ENCODE measurements around the gene ADGRD2. TPM values are rescaled to one million over a fixed set of nuclear protein-coding genes. Genes with fewer than 3 reads are reported as not detected.

Gene ADGRD2
- total RNA-seq, 4 donors from 2014 or later, result not detected

DNA sequence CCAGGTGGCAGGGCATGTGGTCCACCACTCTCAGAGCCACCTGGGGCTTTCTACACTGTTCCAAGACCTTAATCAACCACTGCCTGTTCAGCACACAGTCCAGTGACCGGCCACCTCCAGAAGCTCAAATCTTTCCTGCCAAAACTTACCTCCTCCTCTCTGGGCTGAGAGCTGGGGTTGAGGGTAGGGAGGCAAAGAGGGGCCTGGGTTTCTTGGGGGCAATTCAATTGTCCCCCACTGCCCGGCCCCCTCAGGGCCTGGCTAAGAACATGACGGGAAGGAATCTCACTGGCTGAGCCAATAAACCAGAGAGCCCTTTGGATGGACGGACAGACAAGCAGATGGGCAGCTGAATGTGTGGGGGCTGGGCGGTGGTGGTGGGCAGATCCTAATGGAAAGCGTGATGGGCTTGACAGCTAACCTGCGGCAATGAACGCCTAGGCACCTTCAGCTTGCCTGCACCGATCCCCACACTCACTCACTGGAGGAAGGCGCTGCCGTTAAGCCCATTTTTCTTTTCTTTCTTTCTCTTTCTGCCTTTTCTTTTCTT, 51.6 kb downstream of the ADGRD2 start:
- TF ChIP-seq POLR2A (IDR thresholded peaks at IDR 0.05), result no peak
- TF ChIP-seq EP300 (IDR thresholded peaks at IDR 0.05), result no peak
- TF ChIP-seq CTCF (IDR thresholded peaks at IDR 0.05), result no peak
- DNase-seq (ENCODE audit: low spot score in 2 of 2), result no peak
- Histone ChIP-seq H3K36me3 (no peaks in the 10 kb centered on the region), H3K4me3 (no peak overlapping the region), H3K9me3 (no peaks in the 10 kb centered on the region), H3K27ac (no peak overlapping the region), H3K27me3 (peaks cover 0 to 76% of the 10 kb centered on the region in 2 donors), H3K4me1 (peaks cover 0 to 24% (median 7%) of the 10 kb centered on the region in 4 donors)
- 61 to 65% methylated on average over 11 of the region's 11 CpGs for WGBS, 2 donors

- Histone ChIP-seq H3K4me3 (peak overlapping the region in 1 of 4 donors; percentile 2), H3K4me1 (peaks cover 0 to 24% (median 7%) of the 10 kb centered on the region in 4 donors), H3K27me3 (peaks cover 0 to 76% of the 10 kb centered on the region in 2 donors), H3K27ac (no peak overlapping the region), H3K36me3 (no peaks in the 10 kb centered on the region), H3K9me3 (no peaks in the 10 kb centered on the region)
- TF ChIP-seq POLR2A (IDR thresholded peaks at IDR 0.05), result no peak
- TF ChIP-seq EP300 (IDR thresholded peaks at IDR 0.05), result peak in 1 of 2 donors; percentile 63
- WGBS, 2 donors, result 10 to 16% methylated on average over 32 to 56 of the region's 96 CpGs
- DNase-seq (ENCODE audit: low spot score in 2 of 2), result no peak
These were observed 52.8 kb downstream of the ADGRD2 start for GRCh38 chr9:124502711-124503702.

GRCh38 chr9:124503713-124504529, 53.7 kb downstream of the ADGRD2 start:
- TF ChIP-seq POLR2A (IDR thresholded peaks at IDR 0.05), result no peak
- Histone ChIP-seq H3K36me3 (no peaks in the 10 kb centered on the region), H3K27me3 (peaks cover 0 to 73% of the 10 kb centered on the region in 2 donors), H3K27ac (no peak overlapping the region), H3K9me3 (no peaks in the 10 kb centered on the region), H3K4me3 (peak overlapping the region in 2 of 4 donors; percentile 23 to 33), H3K4me1 (peaks cover 0 to 24% (median 7%) of the 10 kb centered on the region in 4 donors)
- WGBS, 2 donors, result 2 to 3% methylated on average over 62 to 75 of the region's 76 CpGs
- no peak for DNase-seq (ENCODE audit: low spot score in 2 of 2)

DNA sequence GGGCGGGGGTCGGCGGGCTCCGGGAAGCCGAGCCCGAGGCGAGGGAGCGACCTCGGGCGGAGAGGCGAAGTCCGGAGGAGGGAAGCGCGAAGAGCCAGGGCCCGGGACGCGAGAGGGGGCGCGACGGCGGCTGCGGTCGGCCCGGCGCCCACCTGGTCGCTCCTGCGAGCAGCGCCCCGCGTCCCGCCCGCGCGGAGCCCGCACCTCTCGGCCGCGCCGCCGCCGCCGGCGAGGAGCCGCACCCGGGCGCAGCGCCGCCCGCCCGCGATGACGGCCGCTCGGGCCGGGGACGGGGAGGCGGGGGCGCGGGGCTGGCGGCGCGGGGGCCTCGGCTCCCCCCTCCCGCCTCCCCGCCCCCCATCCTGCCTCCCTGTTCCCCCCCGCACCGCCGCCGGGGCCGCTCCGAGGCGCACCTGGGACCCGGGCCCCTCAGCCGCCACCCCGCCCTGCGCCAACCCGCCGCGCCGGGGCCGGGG, 54.3 kb downstream of the ADGRD2 start:
- Histone ChIP-seq H3K9me3 (no peaks in the 10 kb centered on the region), H3K27ac (no peak overlapping the region), H3K4me1 (peaks cover 0 to 24% (median 7%) of the 10 kb centered on the region in 4 donors), H3K27me3 (peaks cover 0 to 68% of the 10 kb centered on the region in 2 donors), H3K4me3 (peak overlapping the region in 1 of 4 donors; percentile 33), H3K36me3 (no peaks in the 10 kb centered on the region)
- TF ChIP-seq CTCF (IDR thresholded peaks at IDR 0.05) (no peak), EP300 (IDR thresholded peaks at IDR 0.05) (no peak), POLR2A (IDR thresholded peaks at IDR 0.05) (no peak)
- DNase-seq (ENCODE audit: low spot score in 2 of 2), result no peak
- WGBS, 2 donors, result 0 to 1% methylated on average over 6 to 14 of the region's 81 CpGs

DNA sequence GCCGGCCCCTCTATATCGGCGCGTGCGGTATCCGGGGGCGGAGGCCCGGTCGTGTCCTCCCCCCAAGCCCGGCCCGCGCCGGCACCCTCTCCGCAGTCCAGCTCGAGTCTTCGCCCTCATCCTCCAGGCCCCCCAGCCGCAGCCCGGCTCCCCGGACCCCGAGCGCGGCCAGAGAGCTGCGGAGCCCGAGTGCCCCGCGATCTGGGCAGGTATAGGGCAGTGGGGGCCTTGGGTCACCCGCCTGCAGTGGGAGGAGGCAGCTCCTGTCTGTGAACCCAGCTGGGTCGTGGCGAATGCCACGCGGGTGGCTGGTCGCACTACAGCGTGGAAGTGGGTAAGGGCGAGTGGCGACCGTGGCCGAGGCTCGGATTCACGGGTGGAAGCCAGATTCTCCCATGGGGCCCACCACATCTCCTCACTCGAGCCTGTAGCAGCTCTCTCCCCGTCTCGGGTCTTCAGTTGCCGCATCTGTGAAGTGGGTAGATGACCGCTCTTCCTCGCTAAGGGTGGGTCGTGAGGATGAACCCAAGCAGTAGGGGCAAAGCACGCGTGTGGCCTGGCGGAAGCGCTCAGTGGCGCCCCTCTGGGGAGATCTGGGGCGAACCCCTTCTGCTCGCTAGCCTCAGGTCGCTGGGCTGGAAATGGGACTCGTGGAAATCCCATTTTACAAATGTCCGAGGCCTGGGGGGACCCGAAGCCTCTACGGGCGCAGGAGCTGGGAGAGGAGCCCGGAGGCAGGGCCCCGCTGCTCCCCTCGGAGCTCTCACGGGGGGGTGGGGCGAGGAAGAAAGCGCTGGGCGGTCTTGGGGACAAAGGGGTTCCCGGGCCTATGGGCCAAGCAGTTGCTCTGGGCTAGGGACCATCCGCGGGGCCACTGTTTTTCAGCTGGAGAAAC, 55.0 kb downstream of the ADGRD2 start:
- TF ChIP-seq CTCF (IDR thresholded peaks at IDR 0.05) (no peak), POLR2A (IDR thresholded peaks at IDR 0.05) (no peak), EP300 (IDR thresholded peaks at IDR 0.05) (no peak)
- H3K4me3 ChIP-seq, result peak overlapping the region in 1 of 4 donors; percentile 24
- H3K4me1 ChIP-seq, result peaks cover 0 to 24% (median 7%) of the 10 kb centered on the region in 4 donors
- no peaks in the 10 kb centered on the region for H3K36me3 ChIP-seq
- H3K27ac ChIP-seq, result no peak overlapping the region
- no peaks in the 10 kb centered on the region for H3K9me3 ChIP-seq
- WGBS, 2 donors, result 48 to 49% methylated on average over 37 to 53 of the region's 69 CpGs
- H3K27me3 ChIP-seq, result peaks cover 0 to 61% of the 10 kb centered on the region in 2 donors
- no peak for DNase-seq (ENCODE audit: low spot score in 2 of 2)

Data from tibial nerve (tissue), 4 donors.